GM18873 (cell line): ENCODE measurements around the gene MAGIX.
"Not testable (repeated sequence)": the region's sequence is repeated elsewhere in the genome, so short reads cannot be mapped to it uniquely, and the experiment has no call there.

Experiments
- ATAC-seq: cut with Tn5 transposase; IDR thresholded peaks from one replicate; pipeline ENCODE4 v1.9.1; 2021; ENCODE audit warnings: mild to moderate bottlenecking, moderate library complexity, moderate number of reproducible peaks; ENCODE audit not compliant: unreplicated experiment, low FRiP score

The MAGIX gene

DNA sequence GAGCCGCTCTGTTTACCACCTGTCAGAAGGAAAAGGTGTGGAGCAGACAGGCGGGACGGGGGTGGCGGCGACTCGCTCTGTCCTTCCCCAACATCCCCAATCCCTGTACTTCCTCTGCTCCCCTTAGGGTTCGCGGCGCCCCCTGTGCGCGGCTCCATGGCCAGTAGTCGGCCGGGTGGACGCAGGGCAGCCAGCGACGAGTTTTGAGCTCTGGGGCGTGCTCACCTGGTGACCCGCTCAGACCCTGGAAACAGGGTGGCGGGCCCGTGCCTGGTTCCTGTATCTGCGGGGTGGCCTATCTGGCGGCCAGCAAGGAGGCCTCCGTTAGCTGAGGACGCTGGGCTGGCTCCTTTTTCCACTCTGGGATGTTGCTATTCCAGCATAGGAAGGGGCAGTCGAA is 5.4 kb upstream of the MAGIX start:
- no peak for ATAC-seq

DNA sequence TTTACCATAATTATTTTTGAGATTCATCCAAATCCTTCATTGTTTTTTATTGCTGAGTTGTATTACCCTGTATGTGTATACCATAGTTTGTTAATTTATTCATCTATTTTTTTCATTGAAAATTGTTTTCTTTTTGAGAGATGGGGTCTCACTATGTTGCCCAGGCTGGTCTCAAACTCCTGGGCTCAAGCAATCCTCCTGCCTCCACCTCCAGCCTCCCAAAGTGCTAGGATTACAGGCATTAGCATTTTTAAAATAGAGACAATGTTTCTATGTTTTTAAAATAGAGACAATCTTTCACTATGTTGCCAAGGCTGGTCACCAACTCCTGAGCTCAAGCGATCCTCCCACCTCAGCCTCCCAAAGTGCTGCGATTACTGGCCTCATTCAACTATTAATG is 1.6 kb upstream of the MAGIX start:
- no peak for ATAC-seq

DNA sequence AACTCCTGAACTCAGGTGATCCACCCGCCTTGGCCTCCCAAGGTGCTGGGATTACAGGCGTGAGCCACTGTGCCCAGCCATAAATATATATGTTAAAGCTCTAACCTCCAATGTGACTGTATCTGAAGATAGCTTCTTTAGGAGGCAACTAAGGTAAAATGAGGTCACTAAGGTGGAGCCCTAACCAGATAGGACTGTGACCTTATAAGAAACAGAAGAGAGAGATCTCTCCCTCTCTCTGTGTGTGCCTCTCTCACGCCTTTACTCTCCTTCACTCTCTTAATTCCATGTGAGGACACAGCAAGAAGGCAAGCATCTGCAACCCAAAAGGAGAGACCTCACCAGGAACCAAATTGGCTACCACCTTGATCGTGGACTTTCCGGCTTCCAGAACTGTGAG is 926 bp upstream of the MAGIX start:
- no peak for ATAC-seq

DNA sequence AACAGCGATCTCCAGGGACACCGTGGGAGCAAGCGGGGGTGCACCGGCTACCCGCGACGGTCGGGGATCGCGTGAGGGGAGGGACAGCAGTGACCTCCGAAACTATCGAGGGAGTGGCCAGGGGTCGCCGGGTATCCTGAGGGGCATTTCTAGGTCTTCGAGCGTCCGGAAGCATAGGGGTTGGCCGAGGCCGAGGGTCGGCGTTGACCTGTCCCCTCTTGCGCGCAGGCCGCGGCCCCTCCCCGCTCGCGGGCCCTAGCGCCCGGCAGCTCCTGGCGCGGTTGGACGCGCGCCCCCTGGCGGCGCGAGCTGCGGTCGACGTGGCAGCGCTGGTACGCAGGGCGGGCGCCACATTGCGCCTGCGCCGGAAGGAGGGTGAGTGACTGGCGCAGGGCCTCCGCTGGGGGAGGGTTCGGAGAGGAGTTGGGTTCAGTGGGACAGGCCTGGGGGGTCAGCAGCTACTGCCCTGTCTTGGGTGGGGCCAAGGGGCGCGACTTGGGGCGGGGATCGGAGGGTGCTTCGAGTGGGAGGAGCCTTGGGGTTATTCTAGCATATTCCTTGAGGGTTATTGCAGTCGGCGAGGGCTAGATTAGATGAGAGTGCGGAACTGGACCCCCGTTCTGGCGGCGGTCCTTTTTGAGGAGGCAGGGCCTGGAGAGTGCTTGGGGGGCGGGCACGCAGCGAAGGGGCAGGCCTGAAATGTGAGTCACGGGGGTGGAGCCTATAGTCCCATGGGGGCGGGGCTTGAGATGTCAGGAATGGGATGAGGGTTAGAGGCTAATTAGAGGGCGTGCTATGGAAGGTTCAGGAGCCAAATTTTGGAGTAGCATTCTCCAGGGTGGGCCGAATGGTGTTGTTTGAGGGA is 1.2 kb downstream of the MAGIX start:
- no peak for ATAC-seq

DNA sequence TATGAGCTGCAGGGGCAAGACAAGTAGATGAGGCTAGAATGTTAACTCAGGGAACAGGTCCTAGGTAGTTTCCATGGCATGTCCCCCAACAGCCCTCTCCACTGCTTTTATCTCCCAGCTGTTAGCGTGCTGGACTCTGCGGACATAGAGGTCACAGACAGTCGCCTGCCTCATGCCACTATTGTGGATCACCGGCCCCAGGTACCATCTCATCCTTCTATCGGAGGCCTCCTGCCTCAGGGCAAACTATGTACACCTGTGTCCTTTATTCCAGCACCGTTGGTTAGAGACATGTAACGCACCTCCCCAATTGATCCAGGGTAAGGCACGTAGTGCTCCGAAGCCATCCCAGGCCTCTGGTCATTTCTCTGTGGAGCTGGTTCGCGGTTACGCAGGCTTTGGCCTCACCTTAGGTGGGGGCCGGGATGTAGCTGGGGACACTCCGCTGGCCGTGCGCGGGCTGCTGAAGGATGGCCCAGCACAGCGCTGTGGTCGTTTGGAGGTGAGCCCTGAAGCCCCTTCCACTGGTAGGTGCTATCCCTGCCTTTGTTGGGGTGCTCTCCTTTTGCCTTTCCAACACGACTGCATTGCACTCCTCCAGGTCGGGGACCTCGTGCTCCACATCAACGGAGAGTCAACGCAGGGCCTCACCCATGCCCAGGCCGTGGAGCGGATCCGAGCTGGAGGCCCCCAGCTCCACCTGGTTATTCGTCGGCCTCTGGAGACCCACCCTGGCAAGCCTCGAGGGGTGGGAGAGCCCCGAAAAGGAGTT is 2.2 kb downstream of the MAGIX start:
- ATAC-seq: no peak

DNA sequence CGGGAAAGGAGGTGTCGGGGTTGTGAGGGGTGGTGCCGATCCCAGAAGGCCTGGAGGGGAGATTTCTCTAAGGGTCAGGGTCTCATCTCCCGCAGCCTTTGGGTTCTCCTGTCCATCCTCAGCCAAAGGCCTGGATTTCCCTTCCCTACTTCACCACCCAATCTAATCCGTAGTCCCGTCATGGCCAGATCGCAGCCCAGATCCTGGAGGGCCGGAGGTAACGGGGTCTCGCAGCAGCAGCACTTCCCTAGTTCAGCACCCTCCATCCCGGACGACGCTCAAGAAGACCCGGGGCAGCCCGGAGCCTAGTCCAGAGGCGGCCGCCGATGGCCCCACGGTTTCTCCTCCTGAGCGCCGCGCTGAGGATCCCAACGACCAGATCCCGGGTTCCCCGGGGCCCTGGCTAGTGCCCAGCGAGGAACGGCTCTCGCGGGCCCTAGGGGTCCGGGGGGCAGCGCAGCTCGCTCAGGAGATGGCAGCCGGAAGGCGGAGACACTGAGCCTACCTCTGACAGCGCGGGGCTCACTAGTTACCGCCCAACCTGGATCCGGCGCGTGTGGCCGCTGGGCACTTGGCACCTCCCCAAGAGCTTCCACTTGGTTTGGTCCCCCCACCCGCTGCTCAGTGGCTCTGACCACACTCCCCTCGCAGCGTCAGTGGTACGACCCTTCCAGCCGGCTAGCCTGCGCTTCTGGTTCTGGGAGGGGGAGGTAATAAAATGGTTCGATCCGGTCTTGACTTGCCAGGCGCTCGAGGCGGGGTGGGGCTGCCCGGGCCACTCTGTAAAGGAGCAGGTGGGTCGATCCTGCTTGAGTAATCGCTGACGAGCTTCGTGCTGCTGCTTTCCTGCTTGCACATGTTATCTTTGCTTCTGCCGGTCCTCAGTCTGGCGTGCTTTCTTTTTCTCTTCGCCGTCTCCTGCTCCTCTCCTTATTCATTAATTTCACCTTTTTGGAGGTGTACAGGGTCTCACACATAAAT is 3.6 kb downstream of the MAGIX start:
- ATAC-seq: peak; percentile 41

DNA sequence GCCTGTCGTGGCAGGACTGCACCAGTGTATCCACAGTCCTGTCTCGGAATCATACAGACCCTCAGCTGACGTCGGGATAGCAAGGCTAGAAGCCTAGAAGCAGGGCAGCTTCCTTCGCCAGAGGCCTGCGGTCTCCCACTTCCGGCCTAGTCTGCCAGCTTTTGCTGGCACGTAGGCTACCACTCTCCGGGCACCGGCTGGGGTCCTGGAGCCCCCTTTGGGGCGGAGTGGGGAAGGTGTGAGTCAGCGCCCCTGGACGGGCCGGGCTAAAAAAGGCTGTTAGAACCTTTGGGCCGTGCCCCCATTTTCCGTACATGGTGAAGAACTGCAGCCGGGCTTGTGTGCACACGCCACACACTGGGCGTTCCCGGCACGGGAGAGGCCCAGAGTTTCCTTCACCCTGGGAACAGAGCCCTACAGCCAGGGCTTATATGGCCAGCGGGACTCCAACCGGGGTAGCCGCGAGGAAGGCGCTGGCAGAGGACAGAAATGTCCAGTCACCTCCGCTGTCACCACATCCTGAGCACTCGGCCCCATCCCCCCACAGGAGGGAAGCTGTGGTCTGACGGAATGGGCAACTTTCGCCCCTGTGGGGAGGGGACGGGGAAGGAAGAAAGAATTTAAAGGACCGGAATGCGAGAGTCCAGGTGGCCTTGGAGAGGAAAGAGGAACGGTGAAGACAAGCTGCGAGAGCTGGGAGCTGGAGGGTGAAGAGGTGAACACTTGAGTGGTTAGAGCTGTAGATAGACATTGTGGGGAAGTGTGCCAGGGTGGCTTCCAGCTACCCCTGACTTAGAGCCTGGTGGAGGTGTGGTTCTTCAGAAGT is 4.6 kb downstream of the MAGIX start:
- no peak for ATAC-seq

DNA sequence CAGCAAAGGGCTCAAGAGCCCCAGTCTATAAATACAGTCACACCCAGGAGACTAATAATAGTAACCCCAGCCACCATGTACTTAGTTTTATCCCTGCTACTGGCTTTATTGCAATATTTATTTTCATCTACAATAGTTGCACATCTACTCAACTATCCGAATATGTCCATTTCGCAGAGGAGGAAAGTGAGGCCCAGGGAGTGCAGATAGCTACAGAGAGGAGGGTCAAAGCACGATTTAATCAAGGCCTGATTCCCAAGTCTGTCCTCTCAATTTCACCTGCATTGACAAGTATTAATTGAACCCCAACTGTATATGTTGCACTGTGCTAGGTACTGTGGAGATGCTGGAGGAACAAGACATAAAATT is 5.2 kb downstream of the MAGIX start:
- no peak for ATAC-seq

DNA sequence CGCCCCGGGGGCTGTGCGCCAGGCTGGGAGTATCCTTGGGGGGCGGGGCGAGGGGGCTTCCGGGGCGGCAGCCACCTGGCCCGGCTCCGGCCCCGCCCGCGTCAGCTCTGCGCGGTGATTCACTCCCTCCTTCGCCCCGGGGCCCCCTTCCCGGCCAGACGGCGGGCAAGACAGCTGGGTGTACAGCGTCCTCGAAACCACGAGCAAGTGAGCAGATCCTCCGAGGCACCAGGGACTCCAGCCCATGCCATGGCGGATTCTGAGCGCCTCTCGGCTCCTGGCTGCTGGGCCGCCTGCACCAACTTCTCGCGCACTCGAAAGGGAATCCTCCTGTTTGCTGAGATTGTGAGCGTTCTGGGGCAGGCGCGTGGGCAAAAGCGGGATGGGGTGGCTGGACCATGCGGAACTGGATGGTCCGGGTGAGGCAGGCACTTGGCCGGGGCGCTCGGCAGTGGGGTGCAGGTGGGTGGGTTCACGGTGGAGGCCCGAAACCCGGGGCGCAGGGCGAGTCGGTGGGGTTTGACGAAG is 9.3 kb downstream of the MAGIX start, which contains the start of gene PLP2:
PLP2 (plus strand) TSS at position 147 of the 528 bp plus-strand sequence; CDS start at position 250, 103 bp downstream.
- ATAC-seq: no peak

DNA sequence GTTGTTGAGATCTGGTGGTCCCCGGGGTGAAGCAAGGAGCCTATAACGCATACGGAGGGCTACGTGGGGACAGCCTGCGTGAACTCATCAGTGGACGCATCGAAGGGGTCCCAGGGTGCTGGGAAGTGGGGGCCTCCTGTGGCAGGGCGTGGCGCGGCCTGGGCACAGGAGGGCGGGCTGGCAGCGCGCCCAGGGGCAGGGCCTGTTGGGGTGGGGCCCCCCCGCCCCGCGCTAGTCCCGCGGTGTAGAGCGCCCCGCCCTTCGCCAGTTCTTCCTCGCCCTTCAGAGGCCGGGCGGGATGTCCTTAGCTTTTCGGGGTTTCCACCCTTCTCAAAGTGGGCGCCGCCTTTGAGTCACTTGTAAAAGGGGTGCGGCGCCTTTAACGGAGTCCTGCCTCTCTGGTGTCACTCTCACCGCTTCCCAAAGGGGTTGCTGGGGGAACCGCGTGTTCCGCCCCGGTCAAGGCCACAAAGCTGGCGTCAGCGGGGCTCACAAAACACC is 9.8 kb downstream of the MAGIX start:
- peak; percentile 49 for ATAC-seq

DNA sequence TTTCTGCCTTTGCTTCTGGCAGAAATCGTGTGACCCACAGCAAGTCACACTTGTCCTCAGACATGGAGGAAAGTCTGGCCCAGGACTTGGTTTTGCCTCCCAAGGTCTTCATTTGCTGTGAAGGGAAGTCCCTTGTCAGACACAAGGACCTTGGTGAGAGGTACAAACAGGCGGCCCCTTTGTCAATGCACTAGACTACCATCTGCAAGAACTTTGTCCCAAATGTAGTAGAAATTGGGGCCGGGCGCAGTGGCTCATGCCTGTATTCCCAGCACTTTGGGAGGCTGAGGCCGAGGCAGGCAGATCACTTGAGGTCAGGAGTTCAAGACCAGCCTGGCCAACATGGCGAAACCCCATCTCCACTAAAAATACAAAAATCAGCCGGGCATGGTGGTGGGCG is 11.0 kb downstream of the MAGIX start:
- ATAC-seq: not testable (repeated sequence)

DNA sequence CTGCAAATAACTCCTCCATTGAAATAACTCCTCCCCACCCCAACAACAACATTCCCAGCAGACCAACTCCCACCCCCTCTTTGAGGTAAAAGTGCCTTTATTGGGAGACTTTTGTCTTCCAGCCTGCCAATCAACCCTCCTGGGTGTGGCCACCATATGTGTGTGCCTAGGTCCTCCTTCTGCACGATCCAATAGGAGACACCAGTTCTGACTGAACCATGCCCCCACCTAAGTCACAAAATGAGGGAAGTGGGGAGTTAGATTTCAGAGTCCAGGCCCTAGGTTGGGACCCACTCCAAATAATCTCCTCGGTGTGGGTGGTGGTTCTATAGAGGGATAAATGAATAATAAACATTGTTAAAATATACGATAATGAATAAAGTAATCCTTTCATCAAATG is 12.2 kb downstream of the MAGIX start:
- ATAC-seq: no peak

DNA sequence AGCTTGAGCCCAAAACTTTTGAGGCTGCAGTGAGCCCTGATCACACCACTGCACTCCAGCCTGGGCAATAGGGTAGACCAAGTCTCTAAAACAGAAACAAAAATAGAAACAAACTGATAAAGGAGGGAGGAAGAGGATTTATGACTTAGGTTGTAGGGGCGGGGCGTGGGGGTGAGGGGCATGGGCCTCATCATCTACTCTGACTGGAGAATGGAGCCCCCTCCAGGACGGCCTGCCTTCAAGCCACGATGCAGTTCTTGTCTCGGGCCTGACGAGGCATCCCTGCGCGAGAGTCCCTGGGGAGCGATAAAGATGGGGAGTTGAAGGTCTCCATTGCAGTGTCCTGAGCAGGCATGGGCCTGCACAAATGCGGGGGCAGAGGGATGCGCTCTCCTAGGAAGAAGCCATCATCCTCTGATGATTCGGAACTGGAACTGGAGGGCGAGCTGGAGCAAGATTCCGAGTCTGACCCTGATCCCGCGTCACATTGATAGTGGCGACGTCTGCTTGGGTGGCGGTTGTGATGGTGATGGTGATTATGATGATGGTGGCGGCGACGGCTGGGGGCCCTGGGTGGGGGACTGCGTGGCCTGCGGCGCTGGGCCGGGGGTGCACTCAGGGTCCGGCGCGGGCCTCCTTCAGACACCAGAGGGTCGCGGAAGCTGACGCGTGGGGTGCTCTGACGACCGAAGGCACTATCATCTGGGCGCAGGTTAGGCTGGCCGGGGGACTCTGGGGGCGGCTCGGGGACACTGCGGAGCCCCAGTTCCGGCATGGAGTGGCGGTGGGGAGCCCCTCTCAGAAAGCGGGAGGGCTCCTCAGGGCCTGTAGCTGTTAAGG is 13.1 kb downstream of the MAGIX start:
- ATAC-seq: no peak

DNA sequence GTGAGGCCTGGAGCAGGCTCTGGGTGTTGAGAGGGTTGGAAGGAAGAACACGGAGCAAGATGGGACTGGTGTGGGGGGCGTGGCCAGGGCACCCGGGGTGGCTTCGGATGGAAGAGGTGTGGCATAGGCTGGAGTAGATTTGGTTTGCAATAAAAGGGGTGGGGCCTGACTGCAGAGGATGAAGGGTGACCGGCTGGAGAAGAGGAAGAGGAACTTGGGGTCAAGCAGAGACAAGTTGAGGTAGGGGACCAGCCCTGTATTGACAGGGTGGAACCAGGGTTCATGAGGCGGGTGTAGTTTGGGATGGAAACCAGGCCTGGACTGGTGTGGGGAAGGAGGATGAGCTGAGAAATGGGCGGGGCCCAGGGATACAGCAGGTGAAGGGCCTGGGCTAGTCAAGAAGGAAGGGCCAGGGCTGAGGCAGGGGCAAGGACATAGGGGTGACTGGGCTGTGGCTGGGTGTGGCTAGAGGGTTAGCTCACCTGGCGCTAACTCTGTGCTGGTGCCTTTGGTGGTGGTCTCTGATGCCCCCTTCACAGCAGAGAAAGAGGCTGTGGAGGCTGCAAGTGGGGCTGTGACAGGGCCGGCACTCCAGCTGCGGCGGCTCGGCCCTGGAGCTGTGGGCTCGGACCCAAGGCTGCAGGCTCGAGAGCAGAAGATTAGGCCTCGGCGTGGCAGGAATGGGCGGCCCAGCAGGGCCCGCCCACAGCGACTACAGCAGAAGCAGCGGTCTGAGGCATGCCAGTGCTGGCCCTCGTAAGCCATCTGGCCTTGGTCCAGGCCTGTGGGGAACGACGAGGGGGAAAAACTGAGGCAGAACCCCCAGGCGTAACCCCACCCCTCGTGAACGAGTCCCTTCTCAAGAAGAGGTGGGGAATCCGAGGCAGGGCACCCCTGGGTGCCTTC is 14.1 kb downstream of the MAGIX start:
- no peak for ATAC-seq

DNA sequence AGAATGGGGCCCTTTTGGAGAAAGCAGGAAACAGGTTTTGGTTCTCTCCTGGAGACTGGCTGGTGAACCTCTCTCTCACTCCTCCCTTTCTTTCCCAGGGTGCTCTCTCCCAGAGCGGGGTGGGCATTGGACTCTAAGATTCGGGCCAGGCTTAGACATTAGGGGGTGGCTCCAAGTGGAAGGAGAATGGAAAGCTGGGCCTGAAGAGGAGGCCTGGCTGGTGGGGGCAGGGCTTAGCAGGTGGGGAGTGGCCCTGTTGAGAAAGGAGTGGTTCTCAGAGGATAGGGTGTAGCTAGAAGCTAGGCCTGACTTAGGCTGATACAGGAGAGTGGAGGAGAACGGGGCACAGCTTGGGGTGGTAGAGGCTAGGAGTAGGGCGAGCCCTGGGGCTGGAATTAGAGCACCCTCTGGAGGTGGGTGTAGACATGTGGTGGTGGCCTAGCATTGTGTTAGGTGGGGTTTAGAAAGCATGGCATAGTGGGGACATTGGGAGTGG is 14.8 kb downstream of the MAGIX start:
- no peak for ATAC-seq

DNA sequence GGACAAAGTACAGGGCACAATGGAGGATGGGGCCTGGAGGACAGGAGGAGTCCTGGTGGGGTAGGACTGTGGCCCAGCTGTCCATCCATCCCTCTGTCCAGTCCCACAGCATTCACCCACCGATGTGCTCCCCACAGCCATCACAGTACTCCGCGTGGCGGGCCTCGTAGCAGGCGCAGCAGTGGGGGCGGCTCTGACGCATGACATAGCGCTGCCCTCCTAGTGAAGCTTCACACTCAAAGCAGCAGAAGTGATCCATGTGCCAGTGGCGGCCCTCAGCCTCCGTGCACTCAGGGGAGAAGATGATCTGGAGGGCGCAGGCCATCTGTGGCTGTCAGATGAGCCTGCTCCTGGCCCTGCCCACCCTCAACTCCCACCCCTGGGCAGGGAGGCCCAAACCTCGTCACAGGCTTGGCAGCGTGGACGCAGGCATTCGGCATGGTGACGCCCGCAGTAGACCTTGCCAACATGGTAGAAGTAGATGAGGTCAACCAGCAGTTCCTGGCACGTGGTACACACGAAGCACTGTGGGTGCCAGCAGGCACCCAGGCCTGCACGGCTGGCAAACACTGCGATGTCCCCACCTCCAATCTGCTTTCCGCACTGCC is 15.4 kb downstream of the MAGIX start:
- ATAC-seq: no peak

DNA sequence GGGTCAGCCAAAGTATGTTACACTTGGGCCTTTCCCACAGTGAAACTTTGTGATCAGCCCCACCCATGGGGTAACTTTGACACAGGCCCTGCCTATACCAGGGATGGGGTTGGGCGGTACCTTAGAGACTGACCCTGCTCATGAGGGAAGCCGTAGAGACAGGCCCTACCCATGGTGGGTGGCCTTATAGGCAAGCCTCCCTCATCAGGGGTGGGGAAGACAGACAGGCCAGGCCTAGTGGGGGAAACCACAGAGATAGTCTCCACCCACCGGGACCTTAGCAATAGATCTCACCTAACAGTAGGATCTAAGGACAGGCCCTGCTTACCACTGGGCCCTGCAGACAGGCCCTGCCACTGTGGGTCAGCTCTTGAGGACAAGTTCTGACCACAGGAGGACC is 16.0 kb downstream of the MAGIX start:
- ATAC-seq: no peak
